ENCODE data around the gene PTPRR.

DNA sequence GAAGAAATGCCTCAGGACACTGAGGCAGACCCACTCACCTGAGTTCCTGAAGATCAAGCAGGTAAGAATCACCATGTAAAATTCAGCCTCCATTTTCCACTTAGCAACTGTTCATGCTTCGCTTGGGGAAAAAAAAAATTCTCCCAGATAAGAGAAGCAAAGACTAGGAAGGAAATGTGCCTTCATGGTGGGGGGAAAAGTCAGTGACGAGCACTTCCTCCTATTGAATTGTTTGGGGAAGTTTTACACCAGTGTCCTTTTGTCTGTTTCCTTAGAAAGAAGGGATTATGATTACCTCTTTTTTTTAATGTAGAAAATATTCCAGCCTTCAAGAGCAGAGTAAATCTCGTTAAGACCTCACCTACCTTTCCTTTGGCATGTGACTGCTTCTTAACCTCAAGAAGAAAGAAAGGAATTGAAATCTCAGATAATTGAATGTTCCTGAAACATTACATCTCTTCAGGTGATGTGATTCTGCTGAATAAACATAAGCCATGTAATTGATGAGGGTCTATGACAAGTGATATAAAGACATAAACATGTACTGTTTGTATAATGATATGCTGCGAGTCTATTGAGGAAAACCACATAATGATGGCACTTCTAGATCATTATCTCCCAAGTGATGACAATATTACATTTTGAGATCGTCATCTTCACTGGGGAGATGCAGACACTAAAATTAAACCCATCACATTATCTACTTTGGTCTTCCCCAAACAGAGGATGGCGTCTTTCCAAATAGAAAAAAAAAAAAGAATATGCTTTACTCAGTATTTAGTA lies 283.0 kb downstream of the PTPRR start, which contains the start of gene PTPRB:
- TF ChIP-seq POLR2A (IDR thresholded peaks at IDR 0.05) = no peak
- TF ChIP-seq CTCF (IDR thresholded peaks at IDR 0.05) = no peak

All from esophagus squamous epithelium (tissue), 4 donors.